SK-N-SH (cell line): ENCODE measurements around the gene AGO1. TPM values are rescaled to one million over a fixed set of nuclear protein-coding genes. Genes with fewer than 3 reads are reported as not detected.

ENCODE experiments used
- CTCF ChIA-PET: fragments of 300-600, 350-600 bp; formaldehyde crosslinking; extraction: SDS; loops from one replicate; lab custom pipeline; 2021; lab: Yijun Ruan, JAX
- POLR2A ChIA-PET: fragments of 350-600 bp; sonication (Branson Sonifier 250); formaldehyde crosslinking; extraction: SDS; loops from one replicate; lab custom pipeline; 2020; ENCODE audit warnings: antibody characterized with exemption, inconsistent platforms; lab: Yijun Ruan, JAX
- DNase-seq: peaks from one replicate; pipeline ENCODE4 v3.0.0; 2012
- H2AFZ ChIP-seq: fragments of 200-600 bp; sonication (generic); 2 replicates; pipeline ENCODE4 v1.8.1; 2016; ENCODE audit warnings: antibody characterized with exemption, mild to moderate bottlenecking, low read depth
- H3F3A ChIP-seq: fragments of 200-600 bp; sonication (generic); replicated peaks from 2 replicates; pipeline ENCODE3; 2016; ENCODE audit warnings: antibody characterized with exemption, mild to moderate bottlenecking; ENCODE audit not compliant: insufficient read depth
- H3K27ac ChIP-seq, 2 experiments: fragments of 200-500 bp in 1 of 2; fragments of 200-600 bp in 1 of 2; sonication (Bioruptor generic) in 1 of 2; sonication (generic), shearing (Covaris generic) in 1 of 2; 2 replicates each; pipeline versions ENCODE4 v1.5.1 to v1.6.1; 2014 to 2016; ENCODE audit warnings: low read depth in 2 of 2, inconsistent platforms in 1 of 2, low read length in 1 of 2, mild to moderate bottlenecking in 1 of 2, mixed read lengths in 1 of 2
- H3K27me3 ChIP-seq: fragments of 200-600 bp; sonication (generic), shearing (Covaris generic); 2 replicates; pipeline ENCODE4 v1.6.1; 2016; ENCODE audit warnings: mixed run types; ENCODE audit not compliant: insufficient read depth
- H3K36me3 ChIP-seq, 2 experiments: fragments of 200-500 bp in 1 of 2; fragments of 200-600 bp in 1 of 2; sonication (Bioruptor generic) in 1 of 2; sonication (generic) in 1 of 2; replicated peaks in 1 of 2; 2 replicates each; pipeline versions ENCODE3 to v1.5.1; 2014 to 2016; ENCODE audit warnings: low read length in 1 of 2, mild to moderate bottlenecking in 1 of 2; ENCODE audit not compliant: insufficient read depth in 2 of 2, control insufficient read depth in 1 of 2
- H3K4me1 ChIP-seq, 2 experiments: fragments of 200-500 bp in 1 of 2; fragments of 200-600 bp in 1 of 2; sonication (Bioruptor generic) in 1 of 2; sonication (generic), shearing (Covaris generic) in 1 of 2; 2 replicates each; pipeline versions ENCODE4 v1.5.1 to v1.6.1; 2014 to 2016; ENCODE audit warnings: low read depth in 1 of 2, low read length in 1 of 2, mixed run types in 1 of 2; ENCODE audit not compliant: insufficient read depth in 2 of 2, control insufficient read depth in 1 of 2
- H3K4me2 ChIP-seq: fragments of 200-600 bp; sonication (generic), shearing (Covaris generic); 2 replicates; pipeline ENCODE4 v1.6.1; 2017; ENCODE audit warnings: mixed run types
- H3K4me3 ChIP-seq, 2 experiments: fragments of 200-500 bp in 1 of 2; fragments of 200-600 bp in 1 of 2; sonication (Bioruptor generic) in 1 of 2; sonication (generic), shearing (Covaris generic) in 1 of 2; 2 replicates each; pipeline versions ENCODE4 v1.5.1 to v1.8.1; 2014 to 2016; ENCODE audit warnings: low read depth in 2 of 2, inconsistent platforms in 1 of 2, low read length in 1 of 2, mild to moderate bottlenecking in 1 of 2, mixed read lengths in 1 of 2, moderate library complexity in 1 of 2
- H3K79me2 ChIP-seq: fragments of 200-600 bp; sonication (generic); 2 replicates; pipeline ENCODE4 v1.8.1; 2017; ENCODE audit warnings: mild to moderate bottlenecking; ENCODE audit not compliant: insufficient read depth
- H3K9ac ChIP-seq: fragments of 200-600 bp; sonication (generic); 2 replicates; pipeline ENCODE4 v1.6.1; 2017; ENCODE audit warnings: mixed run types
- H3K9me2 ChIP-seq: fragments of 200-600 bp; sonication (generic); 2 replicates; pipeline ENCODE4 v1.6.1; 2017; ENCODE audit warnings: mixed run types
- H3K9me3 ChIP-seq: fragments of 200-600 bp; sonication (generic); 2 replicates; pipeline ENCODE4 v1.6.1; 2017; ENCODE audit warnings: mixed run types, mild to moderate bottlenecking, moderate library complexity
- H4K20me1 ChIP-seq: fragments of 200-600 bp; sonication (generic); 2 replicates; pipeline ENCODE4 v1.6.1; 2017; ENCODE audit warnings: mild to moderate bottlenecking, mixed run types; ENCODE audit not compliant: insufficient read depth
- CHD2 ChIP-seq: fragments of 150-350 bp; IDR thresholded peaks from 2 replicates; pipeline ENCODE4 v1.6.1; 2018; ENCODE audit warnings: low read length; ENCODE audit not compliant: partially characterized antibody
- CTCF ChIP-seq: fragments of 200-600 bp; sonication (generic); IDR thresholded peaks from 2 replicates; pipeline ENCODE4 v1.6.1; 2017; ENCODE audit warnings: antibody characterized with exemption, mild to moderate bottlenecking, moderate library complexity
- ELF1 ChIP-seq: IDR thresholded peaks from 2 replicates; pipeline ENCODE4 v1.4.0; 2012
- EP300 ChIP-seq, 2 experiments: IDR thresholded peaks; 2 replicates each; pipeline versions ENCODE4 v1.4.0 to v1.6.1; 2012; ENCODE audit warnings: borderline replicate concordance in 1 of 2, low read depth in 1 of 2, low read length in 1 of 2
- EZH2phosphoT487 ChIP-seq: fragments of 200-600 bp; sonication (generic); IDR thresholded peaks from 2 replicates; pipeline ENCODE4 v1.6.1; 2017; ENCODE audit warnings: low read depth, mixed run types, mild to moderate bottlenecking, antibody characterized with exemption, moderate library complexity, borderline replicate concordance
- FOSL2 ChIP-seq: IDR thresholded peaks from 2 replicates; pipeline ENCODE4 v1.4.0; 2012; ENCODE audit warnings: low read depth, mild to moderate bottlenecking, moderate library complexity, borderline replicate concordance
- FOXJ3 ChIP-seq: sonication (generic); formaldehyde crosslinking; IDR thresholded peaks from 2 replicates; pipeline ENCODE4 v1.5.1; 2020; ENCODE audit warnings: mild to moderate bottlenecking, missing genetic modification reagents
- JUND ChIP-seq: IDR thresholded peaks from 2 replicates; pipeline ENCODE4 v1.4.0; 2012
- MAX ChIP-seq: IDR thresholded peaks from 2 replicates; pipeline ENCODE4 v1.4.0; 2012; ENCODE audit warnings: low read depth
- MEF2A ChIP-seq: IDR thresholded peaks from 2 replicates; pipeline ENCODE4 v1.4.0; 2012; ENCODE audit warnings: low read depth, borderline replicate concordance
- NFIC ChIP-seq: IDR thresholded peaks from 2 replicates; pipeline ENCODE4 v1.4.0; 2012; ENCODE audit warnings: borderline replicate concordance
- NRF1 ChIP-seq: IDR thresholded peaks from 2 replicates; pipeline ENCODE4 v1.6.1; 2012; ENCODE audit warnings: low read depth, mild to moderate bottlenecking, low read length
- POLR2AphosphoS5 ChIP-seq: IDR thresholded peaks from 2 replicates; pipeline ENCODE4 v1.6.1; 2012; ENCODE audit warnings: low read depth, low read length
- RXRA ChIP-seq: IDR thresholded peaks from 2 replicates; pipeline ENCODE4 v1.4.0; 2012; ENCODE audit warnings: low read depth, mild to moderate bottlenecking, borderline replicate concordance
- TAF1 ChIP-seq: IDR thresholded peaks from 2 replicates; pipeline ENCODE4 v1.6.1; 2012; ENCODE audit warnings: low read depth, mild to moderate bottlenecking, low read length, moderate library complexity, borderline replicate concordance
- TCF12 ChIP-seq: IDR thresholded peaks from 2 replicates; pipeline ENCODE4 v1.4.0; 2012
- TEAD4 ChIP-seq: IDR thresholded peaks from 2 replicates; pipeline ENCODE4 v1.4.0; 2012; ENCODE audit warnings: mild to moderate bottlenecking, borderline replicate concordance; ENCODE audit not compliant: insufficient read depth
- YY1 ChIP-seq: IDR thresholded peaks from 2 replicates; pipeline ENCODE4 v1.4.0; 2012; ENCODE audit warnings: low read depth, mild to moderate bottlenecking
- WGBS: methylation state at CpG from one replicate; pipeline ENCODE4 v1.1.6; 2017; ENCODE audit warnings: low lambda C conversion rate; 5-methylcytosine and 5-hydroxymethylcytosine counted together
- polyA plus RNA-seq, 3 experiments: library from polyadenylated mRNA; depleted of rRNA; stranded (reverse); fragments of >200 nt; gene quantifications; 2 replicates each; pipeline ENCODE4 v1.2.3, GENCODE V29; 2012
- TF ChIP-seq, protein P1 (sequence below): fragments of 150-350 bp; IDR thresholded peaks from 2 replicates; pipeline ENCODE4 v1.6.1; 2017; ENCODE audit warnings: antibody characterized with exemption, low read length, low read depth, borderline replicate concordance
- TF ChIP-seq, protein P2 (sequence below): IDR thresholded peaks from 2 replicates; pipeline ENCODE4 v1.4.0; 2012; ENCODE audit warnings: low read depth, borderline replicate concordance

The AGO1 gene
- polyA plus RNA-seq, 1 of the 3 experiments (the other 2 are of a cell fraction) = 7.8 TPM

DNA sequence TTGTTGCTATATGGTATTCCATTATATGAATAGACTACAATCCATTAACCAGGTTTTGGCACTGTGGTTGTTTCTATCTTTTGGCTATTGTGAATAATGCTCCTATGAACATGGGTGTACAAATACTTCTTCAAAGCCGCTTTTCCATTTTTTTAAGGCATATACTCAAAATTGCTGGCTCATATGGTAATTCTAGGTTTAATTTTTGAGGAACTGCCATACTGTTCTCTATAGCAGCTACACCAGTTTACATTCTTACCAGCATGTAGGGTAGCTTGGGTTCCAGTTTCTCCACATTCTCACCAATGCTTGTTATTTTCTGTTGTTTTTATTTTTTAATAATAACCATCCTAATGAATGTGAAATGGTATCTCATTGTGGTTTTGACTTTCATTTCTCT is 19.9 kb upstream of the AGO1 start:
- H3K27ac ChIP-seq = no peak overlapping the region
- DNase-seq = no peak
- H3K36me3 ChIP-seq = peaks cover 0 to 3% of the 10 kb centered on the region in 2 experiments
- no peaks in the 10 kb centered on the region for H3K79me2 ChIP-seq
- H4K20me1 ChIP-seq = no peaks in the 10 kb centered on the region
- CTCF ChIA-PET = interaction anchor here (1.3 to 4.9 kb wide), 3 partner anchors 12 to 231 kb away, joined by 3 to 26 read pairs (median 3); partner anchors contain the start of gene AGO1
- 87% methylated on average over 1 of the region's 1 CpG for WGBS
- H3K9ac ChIP-seq = no peak overlapping the region
- no peaks in the 10 kb centered on the region for H3K27me3 ChIP-seq
- POLR2A ChIA-PET = no interaction called here
- no peaks in the 10 kb centered on the region for H3K9me3 ChIP-seq
- H2AFZ ChIP-seq = no peak overlapping the region
- no peaks in the 10 kb centered on the region for H3F3A ChIP-seq
- H3K4me2 ChIP-seq = no peak overlapping the region
- TF ChIP-seq RXRA (no peak), NRF1 (no peak), CTCF (no peak), NFIC (no peak), FOXJ3 (no peak), FOSL2 (no peak), ELF1 (no peak), EP300 (IDR thresholded peaks at IDR 0.05; ENCODE audit: borderline replicate concordance in 1 of 2, low read depth in 1 of 2, low read length in 1 of 2) (no peak), TCF12 (no peak), TAF1 (no peak), JUND (no peak), EZH2phosphoT487 (no peak), POLR2AphosphoS5 (no peak), MEF2A (no peak), YY1 (no peak), MAX (no peak), TEAD4 (no peak), CHD2 (no peak)
- TF ChIP-seq, protein P1, sequence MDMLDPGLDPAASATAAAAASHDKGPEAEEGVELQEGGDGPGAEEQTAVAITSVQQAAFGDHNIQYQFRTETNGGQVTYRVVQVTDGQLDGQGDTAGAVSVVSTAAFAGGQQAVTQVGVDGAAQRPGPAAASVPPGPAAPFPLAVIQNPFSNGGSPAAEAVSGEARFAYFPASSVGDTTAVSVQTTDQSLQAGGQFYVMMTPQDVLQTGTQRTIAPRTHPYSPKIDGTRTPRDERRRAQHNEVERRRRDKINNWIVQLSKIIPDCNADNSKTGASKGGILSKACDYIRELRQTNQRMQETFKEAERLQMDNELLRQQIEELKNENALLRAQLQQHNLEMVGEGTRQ = no peak
- TF ChIP-seq, protein P2, sequence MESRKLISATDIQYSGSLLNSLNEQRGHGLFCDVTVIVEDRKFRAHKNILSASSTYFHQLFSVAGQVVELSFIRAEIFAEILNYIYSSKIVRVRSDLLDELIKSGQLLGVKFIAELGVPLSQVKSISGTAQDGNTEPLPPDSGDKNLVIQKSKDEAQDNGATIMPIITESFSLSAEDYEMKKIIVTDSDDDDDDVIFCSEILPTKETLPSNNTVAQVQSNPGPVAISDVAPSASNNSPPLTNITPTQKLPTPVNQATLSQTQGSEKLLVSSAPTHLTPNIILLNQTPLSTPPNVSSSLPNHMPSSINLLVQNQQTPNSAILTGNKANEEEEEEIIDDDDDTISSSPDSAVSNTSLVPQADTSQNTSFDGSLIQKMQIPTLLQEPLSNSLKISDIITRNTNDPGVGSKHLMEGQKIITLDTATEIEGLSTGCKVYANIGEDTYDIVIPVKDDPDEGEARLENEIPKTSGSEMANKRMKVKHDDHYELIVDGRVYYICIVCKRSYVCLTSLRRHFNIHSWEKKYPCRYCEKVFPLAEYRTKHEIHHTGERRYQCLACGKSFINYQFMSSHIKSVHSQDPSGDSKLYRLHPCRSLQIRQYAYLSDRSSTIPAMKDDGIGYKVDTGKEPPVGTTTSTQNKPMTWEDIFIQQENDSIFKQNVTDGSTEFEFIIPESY = no peak
- H3K4me1 ChIP-seq = no peaks in the 10 kb centered on the region
- no peaks in the 10 kb centered on the region for H3K9me2 ChIP-seq
- no peak overlapping the region for H3K4me3 ChIP-seq
